Neural cell (in vitro differentiated cells): ENCODE results near the gene GPHN.

Experiments
- EP300 ChIP-seq: fragments of 450-650 bp; conservative IDR thresholded peaks from 2 replicates; pipeline ENCODE4 v1.6.1; 2014; ENCODE audit warnings: antibody characterized with exemption, mild to moderate bottlenecking, moderate library complexity; ENCODE audit not compliant: poor library complexity, severe bottlenecking
- EZH2 ChIP-seq: fragments of 200-600, 300-800 bp; shearing (Covaris generic), sonication (generic); IDR thresholded peaks from 2 replicates; pipeline ENCODE4 v1.6.1; 2014; ENCODE audit warnings: antibody characterized with exemption, low read length, borderline replicate concordance, mild to moderate bottlenecking; ENCODE audit not compliant: insufficient read depth, poor library complexity, severe bottlenecking
- MXI1 ChIP-seq: fragments of 450-650 bp; conservative IDR thresholded peaks from 2 replicates; pipeline ENCODE4 v1.6.1; 2014; ENCODE audit warnings: antibody characterized with exemption, mild to moderate bottlenecking; ENCODE audit not compliant: poor library complexity, severe bottlenecking
- POLR2AphosphoS5 ChIP-seq: IDR thresholded peaks from 2 replicates; pipeline ENCODE4 v1.6.1; 2012
- RAD21 ChIP-seq: fragments of 450-650 bp; conservative IDR thresholded peaks from 2 replicates; pipeline ENCODE4 v1.6.1; 2014; ENCODE audit warnings: antibody characterized with exemption, mild to moderate bottlenecking, moderate library complexity
- SMC3 ChIP-seq: fragments of 450-650 bp; conservative IDR thresholded peaks from 2 replicates; pipeline ENCODE4 v1.6.1; 2014; ENCODE audit warnings: antibody characterized with exemption, mild to moderate bottlenecking, moderate library complexity; ENCODE audit not compliant: poor library complexity
- TAF1 ChIP-seq: IDR thresholded peaks from 2 replicates; pipeline ENCODE4 v1.6.1; 2012; ENCODE audit warnings: low read depth
- TF ChIP-seq, protein P1 (sequence below): fragments of 450-650 bp; IDR thresholded peaks from 2 replicates; pipeline ENCODE4 v1.5.1; 2014; ENCODE audit warnings: antibody characterized with exemption, mild to moderate bottlenecking, moderate library complexity; ENCODE audit not compliant: poor library complexity, severe bottlenecking

DNA sequence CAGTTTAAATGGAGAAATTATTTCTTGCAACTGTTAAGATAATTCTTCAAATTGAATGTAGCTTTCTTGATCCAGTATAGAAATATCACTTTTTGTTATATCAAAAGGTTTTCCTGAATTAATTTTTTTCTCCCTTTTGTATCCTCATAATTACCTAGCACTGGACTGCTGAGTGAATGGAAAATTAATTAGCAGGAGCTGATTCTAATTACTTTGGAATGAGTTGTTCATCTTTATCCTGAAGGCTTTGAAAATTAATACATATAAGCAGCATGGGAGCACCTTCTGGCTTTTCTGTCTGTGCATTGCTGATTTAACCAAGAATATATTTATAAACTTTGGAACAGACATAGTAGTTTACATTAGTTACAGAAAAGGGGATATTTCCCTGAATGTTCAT, 373.6 kb downstream of the GPHN start:
- TF ChIP-seq, protein P1, sequence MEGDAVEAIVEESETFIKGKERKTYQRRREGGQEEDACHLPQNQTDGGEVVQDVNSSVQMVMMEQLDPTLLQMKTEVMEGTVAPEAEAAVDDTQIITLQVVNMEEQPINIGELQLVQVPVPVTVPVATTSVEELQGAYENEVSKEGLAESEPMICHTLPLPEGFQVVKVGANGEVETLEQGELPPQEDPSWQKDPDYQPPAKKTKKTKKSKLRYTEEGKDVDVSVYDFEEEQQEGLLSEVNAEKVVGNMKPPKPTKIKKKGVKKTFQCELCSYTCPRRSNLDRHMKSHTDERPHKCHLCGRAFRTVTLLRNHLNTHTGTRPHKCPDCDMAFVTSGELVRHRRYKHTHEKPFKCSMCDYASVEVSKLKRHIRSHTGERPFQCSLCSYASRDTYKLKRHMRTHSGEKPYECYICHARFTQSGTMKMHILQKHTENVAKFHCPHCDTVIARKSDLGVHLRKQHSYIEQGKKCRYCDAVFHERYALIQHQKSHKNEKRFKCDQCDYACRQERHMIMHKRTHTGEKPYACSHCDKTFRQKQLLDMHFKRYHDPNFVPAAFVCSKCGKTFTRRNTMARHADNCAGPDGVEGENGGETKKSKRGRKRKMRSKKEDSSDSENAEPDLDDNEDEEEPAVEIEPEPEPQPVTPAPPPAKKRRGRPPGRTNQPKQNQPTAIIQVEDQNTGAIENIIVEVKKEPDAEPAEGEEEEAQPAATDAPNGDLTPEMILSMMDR = no peak
- no peak for TF ChIP-seq EP300
- no peak for TF ChIP-seq SMC3
- TF ChIP-seq POLR2AphosphoS5 = no peak
- TF ChIP-seq TAF1 = no peak
- TF ChIP-seq RAD21 = no peak
- no peak for TF ChIP-seq EZH2
- TF ChIP-seq MXI1 = no peak
